IMR-90 (cell line): ENCODE measurements around the gene KIRREL1. TPM values are rescaled to one million over a fixed set of nuclear protein-coding genes. Genes with fewer than 3 reads are reported as not detected.

Experiments
- ATAC-seq: fragments of 200-7000 bp; cut with Tn5 transposase; 2 replicates; pipeline ENCODE4 v1.9.1; 2020; ENCODE audit warnings: low read depth, mild to moderate bottlenecking, moderate library complexity
- BruUV-seq: library from RNA; stranded (reverse); fragments of 400-500 nt; replicated peaks from 2 replicates; lab custom pipeline; 2021; lab: Mats Ljungman, UMichigan
- CTCF ChIA-PET: fragments of 300-600 bp; formaldehyde crosslinking; extraction: SDS; loops from one replicate; lab custom pipeline; 2021; ENCODE audit warnings: antibody characterized with exemption; lab: Yijun Ruan, JAX
- POLR2A ChIA-PET: fragments of 300-600 bp; sonication (Branson Sonifier 250); formaldehyde crosslinking; loops from one replicate; lab custom pipeline; 2022; ENCODE audit warnings: antibody characterized with exemption; ENCODE audit not compliant: unreplicated experiment; lab: Charles Lee
- DNase-seq: peaks from one replicate; pipeline ENCODE4 v3.0.0; 2013
- H2AFZ ChIP-seq: replicated peaks from 2 replicates; pipeline ENCODE3; 2013; ENCODE audit warnings: low read length, mild to moderate bottlenecking; ENCODE audit not compliant: poor library complexity
- H2AK5ac ChIP-seq: 2 replicates; pipeline ENCODE4 v1.6.1; 2013; ENCODE audit warnings: low read depth, low read length, inconsistent platforms
- H2AK9ac ChIP-seq: replicated peaks from 2 replicates; pipeline ENCODE3; 2013; ENCODE audit warnings: mild to moderate bottlenecking, low read depth, low read length, moderate library complexity; ENCODE audit not compliant: poor library complexity
- H2BK120ac ChIP-seq: 2 replicates; pipeline ENCODE4 v1.6.1; 2013; ENCODE audit warnings: low read depth, low read length, inconsistent platforms
- H2BK15ac ChIP-seq: 3 replicates; pipeline ENCODE4 v1.6.1; 2013; ENCODE audit warnings: low read depth, low read length, inconsistent platforms
- H2BK20ac ChIP-seq: 2 replicates; pipeline ENCODE4 v1.6.1; 2013; ENCODE audit warnings: low read depth, mild to moderate bottlenecking, inconsistent platforms, low read length, moderate library complexity
- H2BK5ac ChIP-seq: 2 replicates; pipeline ENCODE4 v1.6.1; 2013; ENCODE audit warnings: mild to moderate bottlenecking, low read depth, low read length, inconsistent platforms; ENCODE audit not compliant: poor library complexity, severe bottlenecking
- H3K14ac ChIP-seq: replicated peaks from 2 replicates; pipeline ENCODE4 v1.6.1; 2013; ENCODE audit warnings: low read depth, low read length, inconsistent platforms
- H3K18ac ChIP-seq: 2 replicates; pipeline ENCODE4 v1.6.1; 2013; ENCODE audit warnings: low read depth, low read length, control low read depth
- H3K23ac ChIP-seq: 2 replicates; pipeline ENCODE4 v1.6.1; 2013; ENCODE audit warnings: low read depth, low read length, inconsistent platforms
- H3K27ac ChIP-seq: 2 replicates; pipeline ENCODE4 v1.5.1; 2013; ENCODE audit warnings: mild to moderate bottlenecking, control low read depth, low read length; ENCODE audit not compliant: insufficient read depth
- H3K27me3 ChIP-seq: 2 replicates; pipeline ENCODE4 v1.6.1; 2013; ENCODE audit warnings: low read length; ENCODE audit not compliant: control insufficient read depth, insufficient read depth
- H3K36me3 ChIP-seq: 2 replicates; pipeline ENCODE4 v1.6.1; 2013; ENCODE audit warnings: low read length, mixed read lengths; ENCODE audit not compliant: control insufficient read depth, insufficient read depth
- H3K4ac ChIP-seq: 2 replicates; pipeline ENCODE4 v1.6.1; 2013; ENCODE audit warnings: low read depth, low read length, inconsistent platforms
- H3K4me1 ChIP-seq: 2 replicates; pipeline ENCODE4 v1.6.1; 2013; ENCODE audit warnings: low read length, mixed read lengths; ENCODE audit not compliant: control insufficient read depth, insufficient read depth
- H3K4me2 ChIP-seq: 2 replicates; pipeline ENCODE4 v1.6.1; 2013; ENCODE audit warnings: low read depth, mild to moderate bottlenecking, control low read depth, low read length, moderate library complexity
- H3K4me3 ChIP-seq: 2 replicates; pipeline ENCODE4 v1.5.1; 2013; ENCODE audit warnings: low read depth, mild to moderate bottlenecking, control low read depth, low read length, moderate library complexity; ENCODE audit not compliant: insufficient read depth
- H3K56ac ChIP-seq: 2 replicates; pipeline ENCODE4 v1.6.1; 2013; ENCODE audit warnings: low read length, inconsistent platforms; ENCODE audit not compliant: insufficient read depth; ENCODE audit errors: extremely low read depth
- H3K79me1 ChIP-seq, 2 experiments: 2 replicates each; pipeline ENCODE4 v1.6.1; 2013; ENCODE audit warnings: low read length in 2 of 2, inconsistent platforms in 1 of 2, low read depth in 1 of 2
- H3K9ac ChIP-seq: 2 replicates; pipeline ENCODE4 v1.6.1; 2013; ENCODE audit warnings: low read depth, low read length, control low read depth
- H3K9me1 ChIP-seq: 2 replicates; pipeline ENCODE4 v1.6.1; 2013; ENCODE audit warnings: low read length, inconsistent platforms; ENCODE audit not compliant: insufficient read depth
- H3K9me3 ChIP-seq: 2 replicates; pipeline ENCODE4 v1.6.1; 2013; ENCODE audit warnings: low read length; ENCODE audit not compliant: control insufficient read depth, insufficient read depth
- H4K20me1 ChIP-seq: 2 replicates; pipeline ENCODE4 v1.6.1; 2013; ENCODE audit warnings: low read length, inconsistent platforms; ENCODE audit not compliant: insufficient read depth
- H4K5ac ChIP-seq: 2 replicates; pipeline ENCODE4 v1.6.1; 2013; ENCODE audit warnings: mild to moderate bottlenecking, low read depth, low read length, control low read depth
- H4K8ac ChIP-seq, 2 experiments: 2 replicates each; pipeline ENCODE4 v1.6.1; 2013; ENCODE audit warnings: low read depth in 2 of 2, low read length in 2 of 2, control low read depth in 1 of 2, inconsistent platforms in 1 of 2
- H4K91ac ChIP-seq: 2 replicates; pipeline ENCODE4 v1.6.1; 2013; ENCODE audit warnings: low read depth, low read length, inconsistent platforms; ENCODE audit not compliant: insufficient read depth
- BHLHE40 ChIP-seq: fragments of 150-350 bp; IDR thresholded peaks from 2 replicates; pipeline ENCODE4 v1.6.1; 2016; ENCODE audit warnings: mild to moderate bottlenecking, low read depth, low read length
- CEBPB ChIP-seq: IDR thresholded peaks from 2 replicates; pipeline ENCODE4 v1.6.1; 2012; ENCODE audit warnings: low read depth, low read length, improper control_type of control experiment
- CHD1 ChIP-seq: IDR thresholded peaks from 2 replicates; pipeline ENCODE4 v1.6.1; 2012; ENCODE audit warnings: low read depth, low read length, improper control_type of control experiment
- ELK1 ChIP-seq: fragments of 150-350 bp; IDR thresholded peaks from 2 replicates; pipeline ENCODE4 v1.6.1; 2016; ENCODE audit warnings: low read depth, mild to moderate bottlenecking, low read length, moderate library complexity, borderline replicate concordance
- FOS ChIP-seq: fragments of 150-350 bp; IDR thresholded peaks from 2 replicates; pipeline ENCODE4 v1.6.1; 2016; ENCODE audit warnings: low read depth, low read length
- MAFK ChIP-seq: IDR thresholded peaks from 2 replicates; pipeline ENCODE4 v1.6.1; 2012; ENCODE audit warnings: low read depth, low read length, improper control_type of control experiment
- MAZ ChIP-seq: IDR thresholded peaks from 2 replicates; pipeline ENCODE4 v1.6.1; 2012; ENCODE audit warnings: low read depth, mild to moderate bottlenecking, low read length, improper control_type of control experiment, moderate library complexity, borderline replicate concordance
- NFE2L2 ChIP-seq: fragments of 150-350 bp; IDR thresholded peaks from 2 replicates; pipeline ENCODE4 v1.6.1; 2016; ENCODE audit warnings: low read depth, mild to moderate bottlenecking, low read length
- RCOR1 ChIP-seq: IDR thresholded peaks from 2 replicates; pipeline ENCODE4 v1.6.1; 2012; ENCODE audit warnings: mild to moderate bottlenecking, low read length, improper control_type of control experiment; ENCODE audit not compliant: insufficient replicate concordance
- RFX5 ChIP-seq: IDR thresholded peaks from 2 replicates; pipeline ENCODE4 v1.8.0; 2012; ENCODE audit warnings: low read depth, mild to moderate bottlenecking, low read length, moderate library complexity
- USF2 ChIP-seq: fragments of 150-350 bp; IDR thresholded peaks from 2 replicates; pipeline ENCODE4 v1.6.1; 2017; ENCODE audit warnings: mild to moderate bottlenecking, antibody characterized with exemption, low read length, low read depth
- WGBS, 2 experiments: methylation state at CpG; one replicate each; pipeline versions ENCODE4 v1.1.5 to v1.1.7; 2013; ENCODE audit warnings: missing lambda C conversion rate in 2 of 2; ENCODE audit not compliant: insufficient read length in 1 of 2; ENCODE audit errors: extremely low coverage in 2 of 2; 5-methylcytosine and 5-hydroxymethylcytosine counted together
- dilution Hi-C: fragments of 300-500 bp; cut with HindIII; formaldehyde crosslinking; loops from one replicate; pipeline ENCODE4 v1.14.3; 2018; ENCODE audit warnings: low sequenced_read_pairs; ENCODE audit not compliant: unreplicated experiment
- in situ Hi-C: fragments of 300-500 bp; cut with MboI; formaldehyde crosslinking; loops from 3 replicates; pipeline ENCODE4 v1.14.3; 2019; ENCODE audit warnings: low sequenced_read_pairs, inconsistent platforms, mixed read lengths
- intact Hi-C: fragments of 100-400 bp; cut with micrococcal nuclease; formaldehyde crosslinking; loops from 2 replicates; pipeline ENCODE4 v1.10.0; 2022
- polyA plus RNA-seq, 3 experiments: library from polyadenylated mRNA; depleted of rRNA; stranded (reverse); fragments of >200 nt; gene quantifications; 2 replicates each; pipeline ENCODE4 v1.2.3, GENCODE V29; 2012; ENCODE audit warnings: low replicate concordance in 1 of 3
- total RNA-seq: library from RNA; depleted of rRNA; stranded (reverse); fragments of >200 nt; gene quantifications from 2 replicates; pipeline ENCODE4 v1.2.3, GENCODE V29; 2012

Gene KIRREL1
- total and polyA plus RNA-seq, 2 of the 4 experiments (the other 2 are of a cell fraction) = 58.1 to 64.7 TPM

- intact Hi-C loops (no loop called here), in situ Hi-C loops (no loop called here), dilution Hi-C loops (no loop called here)
- ATAC-seq (peak; percentile 25; the same call in 1 of the 2 replicates), DNase-seq (peak; percentile 55)
- no peak overlapping the region for H2AFZ ChIP-seq
- no peak overlapping the region for H2AK5ac ChIP-seq
- no peak overlapping the region for H3K14ac ChIP-seq
- H2BK5ac ChIP-seq = no peak overlapping the region
- TF ChIP-seq FOS (no peak), RFX5 (no peak), MAZ (no peak), BHLHE40 (no peak), RCOR1 (no peak), ELK1 (no peak), USF2 (no peak), MAFK (no peak), CEBPB (no peak), CHD1 (no peak), NFE2L2 (no peak)
- no peak overlapping the region for H3K4me3 ChIP-seq
- peaks cover 21% of the 10 kb centered on the region for H3K36me3 ChIP-seq
- no peak overlapping the region for H3K27ac ChIP-seq
- H3K4me2 ChIP-seq = no peak overlapping the region
- no peak overlapping the region for H2BK15ac ChIP-seq
- no peak overlapping the region for H3K23ac ChIP-seq
- peaks cover 29% of the 10 kb centered on the region for H3K9me1 ChIP-seq
- CTCF ChIA-PET = no interaction called here
- no peak overlapping the region for H4K5ac ChIP-seq
- no peak overlapping the region for H3K4ac ChIP-seq
- H2AK9ac ChIP-seq = no peak overlapping the region
- POLR2A ChIA-PET = no interaction called here
- BruUV-seq = no TSS peak
- H3K56ac ChIP-seq = no peak overlapping the region
- H3K9me3 ChIP-seq = no peaks in the 10 kb centered on the region
- peaks cover 18% of the 10 kb centered on the region for H3K4me1 ChIP-seq
- H4K20me1 ChIP-seq = peaks cover 25% of the 10 kb centered on the region
- no peak overlapping the region for H3K9ac ChIP-seq
- H3K27me3 ChIP-seq = no peaks in the 10 kb centered on the region
- no peak overlapping the region for H4K91ac ChIP-seq
- no peak overlapping the region for H2BK20ac ChIP-seq
- no peak overlapping the region for H2BK120ac ChIP-seq
- peaks cover 28 to 87% of the 10 kb centered on the region in 2 experiments for H3K79me1 ChIP-seq
- no CpG with 5 or more reads among the region's 4 CpGs for WGBS, 2 experiments
- no peak overlapping the region for H3K18ac ChIP-seq
- H4K8ac ChIP-seq = no peak overlapping the region
These were observed 35.5 kb downstream of the KIRREL1 start for GRCh38 chr1:158028969-158029368.
